Measurements from ENCODE around the gene WHRN. TPM values are rescaled to one million over a fixed set of nuclear protein-coding genes. Genes with fewer than 3 reads are reported as not detected.

The WHRN gene
- total RNA-seq, 4 donors from 2014 or later = 3.7 to 13.2 (median 6.0) TPM

DNA sequence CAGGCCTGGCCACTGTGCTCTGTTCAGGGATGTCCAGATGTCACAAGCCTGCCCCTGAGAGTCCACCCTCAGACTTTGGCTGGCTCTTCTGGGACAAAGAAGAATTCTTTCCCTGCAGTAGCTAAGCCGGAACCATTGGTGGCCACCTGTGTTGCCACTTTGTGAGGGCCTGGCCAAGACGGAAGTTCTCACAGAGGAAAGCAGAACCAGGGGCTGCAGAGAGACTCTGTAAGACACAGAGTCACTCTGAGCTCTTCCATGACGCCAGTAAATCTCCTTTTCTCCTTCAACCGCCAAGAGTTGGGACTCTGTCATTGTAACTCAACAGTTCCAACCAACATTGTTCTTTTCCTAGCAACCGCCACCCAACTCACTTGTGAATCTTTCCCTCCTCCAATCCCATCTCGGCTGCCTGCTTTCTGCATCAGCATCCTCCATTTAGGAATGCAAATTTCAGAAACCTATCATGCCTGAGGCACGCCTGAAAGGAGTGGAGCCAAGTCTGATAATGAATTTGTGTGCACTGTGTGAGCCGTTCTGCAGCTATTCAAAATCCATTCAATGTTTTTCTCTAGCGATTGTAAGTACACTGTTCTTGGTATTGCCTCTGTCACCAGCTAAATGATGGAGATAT is 44.5 kb upstream of the WHRN start:
- Histone ChIP-seq H3K9me3 (peaks cover 0 to 8% (median 0%) of the 10 kb centered on the region in 4 donors), H3K36me3 (no peaks in the 10 kb centered on the region), H3K27me3 (no peaks in the 10 kb centered on the region), H3K4me3 (no peak overlapping the region), H3K4me1 (no peaks in the 10 kb centered on the region), H3K27ac (no peak overlapping the region)
- DNase-seq (ENCODE audit: low spot score in 2 of 2) = no peak
- TF ChIP-seq, protein P1, sequence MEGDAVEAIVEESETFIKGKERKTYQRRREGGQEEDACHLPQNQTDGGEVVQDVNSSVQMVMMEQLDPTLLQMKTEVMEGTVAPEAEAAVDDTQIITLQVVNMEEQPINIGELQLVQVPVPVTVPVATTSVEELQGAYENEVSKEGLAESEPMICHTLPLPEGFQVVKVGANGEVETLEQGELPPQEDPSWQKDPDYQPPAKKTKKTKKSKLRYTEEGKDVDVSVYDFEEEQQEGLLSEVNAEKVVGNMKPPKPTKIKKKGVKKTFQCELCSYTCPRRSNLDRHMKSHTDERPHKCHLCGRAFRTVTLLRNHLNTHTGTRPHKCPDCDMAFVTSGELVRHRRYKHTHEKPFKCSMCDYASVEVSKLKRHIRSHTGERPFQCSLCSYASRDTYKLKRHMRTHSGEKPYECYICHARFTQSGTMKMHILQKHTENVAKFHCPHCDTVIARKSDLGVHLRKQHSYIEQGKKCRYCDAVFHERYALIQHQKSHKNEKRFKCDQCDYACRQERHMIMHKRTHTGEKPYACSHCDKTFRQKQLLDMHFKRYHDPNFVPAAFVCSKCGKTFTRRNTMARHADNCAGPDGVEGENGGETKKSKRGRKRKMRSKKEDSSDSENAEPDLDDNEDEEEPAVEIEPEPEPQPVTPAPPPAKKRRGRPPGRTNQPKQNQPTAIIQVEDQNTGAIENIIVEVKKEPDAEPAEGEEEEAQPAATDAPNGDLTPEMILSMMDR (IDR thresholded peaks at IDR 0.05) = no peak
- TF ChIP-seq POLR2A (IDR thresholded peaks at IDR 0.05) (no peak), EP300 (IDR thresholded peaks at IDR 0.05) (no peak)
- WGBS, 2 donors = 75 to 76% methylated on average over 9 of the region's 9 CpGs

DNA sequence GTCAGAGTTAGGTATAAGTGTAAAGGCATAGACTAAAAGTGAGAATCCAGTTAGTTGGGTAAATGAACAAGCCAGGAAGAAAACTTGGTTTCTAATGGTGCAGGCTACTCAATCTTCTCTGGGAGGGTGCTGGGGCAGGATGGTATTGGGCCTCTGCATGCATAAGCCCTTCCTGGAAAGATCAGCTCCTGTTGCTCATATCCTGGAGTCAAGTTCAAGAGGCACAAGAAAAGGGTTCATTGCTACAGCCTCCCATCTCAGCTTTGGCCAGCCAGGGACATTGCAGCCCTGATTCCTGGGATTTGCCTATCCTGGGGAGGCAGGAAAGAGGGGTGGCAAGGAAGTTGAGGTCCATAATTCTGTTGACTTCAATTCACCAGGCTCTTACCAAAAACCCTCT is 41.6 kb upstream of the WHRN start:
- TF ChIP-seq, protein P1 (IDR thresholded peaks at IDR 0.05) = no peak
- no peak for TF ChIP-seq EP300 (IDR thresholded peaks at IDR 0.05)
- TF ChIP-seq POLR2A (IDR thresholded peaks at IDR 0.05) = no peak
- Histone ChIP-seq H3K36me3 (no peaks in the 10 kb centered on the region), H3K27me3 (no peaks in the 10 kb centered on the region), H3K9me3 (peaks cover 0 to 8% (median 0%) of the 10 kb centered on the region in 4 donors), H3K4me3 (no peak overlapping the region), H3K4me1 (no peaks in the 10 kb centered on the region), H3K27ac (no peak overlapping the region)
- DNase-seq (ENCODE audit: low spot score in 2 of 2) = no peak

DNA sequence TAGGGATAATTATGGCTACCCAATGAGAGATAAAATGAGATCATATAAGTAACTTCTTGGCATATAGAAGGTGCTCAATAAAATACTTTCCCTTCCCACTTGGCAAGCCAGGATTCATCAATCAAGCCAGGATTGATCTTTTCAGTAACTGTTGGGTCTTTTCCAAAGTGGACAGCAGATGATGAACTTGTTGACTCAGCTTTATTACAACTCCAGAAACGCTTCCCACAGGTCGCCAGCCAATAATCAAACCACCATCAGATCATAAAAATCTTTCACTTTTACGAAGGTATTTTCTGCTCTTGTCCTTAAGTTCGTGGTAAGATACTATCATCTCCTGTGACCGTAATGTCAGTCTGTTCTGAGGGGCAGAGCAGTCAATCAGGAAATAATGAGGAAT is 39.8 kb upstream of the WHRN start:
- no peak for DNase-seq (ENCODE audit: low spot score in 2 of 2)
- H3K4me1 ChIP-seq = no peaks in the 10 kb centered on the region
- no peaks in the 10 kb centered on the region for H3K27me3 ChIP-seq
- 68 to 69% methylated on average over 5 of the region's 5 CpGs for WGBS, 2 donors
- H3K27ac ChIP-seq = no peak overlapping the region
- TF ChIP-seq POLR2A (IDR thresholded peaks at IDR 0.05) (no peak), EP300 (IDR thresholded peaks at IDR 0.05) (no peak)
- TF ChIP-seq, protein P1 (IDR thresholded peaks at IDR 0.05) = no peak
- H3K4me3 ChIP-seq = no peak overlapping the region
- H3K36me3 ChIP-seq = no peaks in the 10 kb centered on the region
- H3K9me3 ChIP-seq = peaks cover 0 to 8% (median 0%) of the 10 kb centered on the region in 4 donors

DNA sequence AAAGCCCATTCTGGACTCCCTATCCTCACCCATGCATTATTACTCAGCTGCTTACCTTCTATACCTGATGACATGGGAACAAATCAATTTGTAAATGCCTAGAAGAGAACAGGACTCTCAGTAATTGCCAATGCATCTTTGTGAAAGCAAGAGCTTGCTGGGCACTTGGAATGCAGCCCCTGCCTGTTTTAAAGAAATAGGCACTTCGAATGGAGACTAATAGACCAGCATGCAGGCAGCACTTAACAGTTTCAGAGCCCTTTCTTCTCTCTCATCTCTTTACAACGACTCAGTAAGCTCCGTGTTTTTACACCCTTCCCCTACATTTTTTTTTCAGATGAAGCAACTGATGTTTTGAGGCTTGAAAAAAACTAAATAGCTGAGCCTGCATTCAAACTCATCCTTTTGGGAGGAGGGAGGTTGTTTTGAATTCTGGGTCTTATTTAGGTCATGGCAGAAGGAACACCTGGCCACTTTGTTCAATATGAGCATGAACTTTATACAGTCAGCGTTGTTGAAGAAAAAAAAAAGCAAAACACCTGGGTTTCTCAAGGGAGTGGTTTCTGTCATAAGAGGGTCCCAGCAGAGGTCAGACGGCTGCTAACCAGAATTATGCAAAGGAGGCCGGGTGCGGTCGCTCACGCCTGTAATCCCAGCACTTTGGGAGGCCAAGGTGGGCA is 34.6 kb upstream of the WHRN start:
- 55 to 64% methylated on average over 9 of the region's 9 CpGs for WGBS, 2 donors
- DNase-seq (ENCODE audit: low spot score in 2 of 2) = no peak
- H3K4me1 ChIP-seq = no peaks in the 10 kb centered on the region
- TF ChIP-seq, protein P1 (IDR thresholded peaks at IDR 0.05) = no peak
- TF ChIP-seq EP300 (IDR thresholded peaks at IDR 0.05) = no peak
- TF ChIP-seq POLR2A (IDR thresholded peaks at IDR 0.05) = no peak
- H3K9me3 ChIP-seq = no peaks in the 10 kb centered on the region
- H3K36me3 ChIP-seq = no peaks in the 10 kb centered on the region
- no peaks in the 10 kb centered on the region for H3K27me3 ChIP-seq
- H3K4me3 ChIP-seq = no peak overlapping the region
- H3K27ac ChIP-seq = no peak overlapping the region

DNA sequence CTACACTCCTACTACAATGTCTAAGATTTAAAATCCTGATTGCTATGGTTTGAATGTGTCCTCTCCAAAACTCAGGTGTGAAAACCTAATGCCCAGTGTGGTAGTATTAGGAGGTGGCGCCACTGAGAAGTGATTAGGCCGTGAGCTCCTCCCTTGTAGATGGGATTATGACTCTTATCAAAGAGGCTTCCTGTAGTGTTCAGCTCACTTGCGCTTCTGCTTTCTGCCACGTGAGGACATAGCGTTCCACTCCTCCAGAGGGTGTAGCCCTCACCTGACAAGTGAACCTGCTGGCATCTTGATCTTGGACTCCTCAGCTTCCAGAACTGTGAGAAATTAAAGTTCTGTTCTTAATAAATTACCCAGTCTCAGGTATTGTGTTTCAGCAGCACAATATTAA is 33.0 kb upstream of the WHRN start:
- H3K4me3 ChIP-seq = no peak overlapping the region
- no peak for DNase-seq (ENCODE audit: low spot score in 2 of 2)
- H3K36me3 ChIP-seq = no peaks in the 10 kb centered on the region
- H3K27me3 ChIP-seq = no peaks in the 10 kb centered on the region
- TF ChIP-seq EP300 (IDR thresholded peaks at IDR 0.05) (no peak), POLR2A (IDR thresholded peaks at IDR 0.05) (no peak)
- TF ChIP-seq, protein P1 (IDR thresholded peaks at IDR 0.05) = no peak
- no peak overlapping the region for H3K27ac ChIP-seq
- WGBS, 2 donors = 34 to 48% methylated on average over 5 of the region's 5 CpGs
- H3K9me3 ChIP-seq = no peaks in the 10 kb centered on the region
- H3K4me1 ChIP-seq = no peaks in the 10 kb centered on the region

Data from tibial nerve (tissue), 4 donors.